Liver (tissue), 3 donors: ENCODE data around the gene PGPEP1.

Source experiments
- ATF3 ChIP-seq: IDR thresholded peaks from 2 replicates; pipeline ENCODE4 v1.6.1; 2016; ENCODE audit warnings: antibody characterized with exemption
- CTCF ChIP-seq: fragments of 150-350 bp; IDR thresholded peaks from 2 replicates; pipeline ENCODE4 v1.5.1; 2017; ENCODE audit warnings: improper control_type of control experiment, low read depth, low read length; ENCODE audit not compliant: missing input control
- EGR1 ChIP-seq, 2 donors: IDR thresholded peaks; 2 replicates each; pipeline ENCODE4 v1.6.1; 2016 to 2018; ENCODE audit warnings: antibody characterized with exemption in 2 of 2, low read depth in 2 of 2
- FOXA1 ChIP-seq: IDR thresholded peaks from 2 replicates; pipeline ENCODE4 v1.6.1; 2016; ENCODE audit warnings: antibody characterized with exemption
- GABPA ChIP-seq, 2 donors: IDR thresholded peaks in 1 of 2; conservative IDR thresholded peaks in 1 of 2; 2 replicates each; pipeline ENCODE4 v1.6.1; 2016; ENCODE audit warnings: antibody characterized with exemption in 2 of 2, mild to moderate bottlenecking in 1 of 2, moderate library complexity in 1 of 2
- MAX ChIP-seq: IDR thresholded peaks from 2 replicates; pipeline ENCODE4 v1.6.1; 2016; ENCODE audit warnings: antibody characterized with exemption
- RAD21 ChIP-seq, 2 donors: IDR thresholded peaks; 2 replicates each; pipeline ENCODE4 v1.6.1; 2016; ENCODE audit warnings: antibody characterized with exemption in 2 of 2, mild to moderate bottlenecking in 2 of 2
- REST ChIP-seq: IDR thresholded peaks from 2 replicates; pipeline ENCODE4 v1.6.1; 2016; ENCODE audit warnings: antibody characterized with exemption, mild to moderate bottlenecking
- SP1 ChIP-seq: IDR thresholded peaks from 2 replicates; pipeline ENCODE4 v1.6.1; 2018; ENCODE audit warnings: antibody characterized with exemption, mild to moderate bottlenecking
- TAF1 ChIP-seq: conservative IDR thresholded peaks from 2 replicates; pipeline ENCODE4 v1.6.1; 2016; ENCODE audit warnings: antibody characterized with exemption, mild to moderate bottlenecking
- YY1 ChIP-seq: IDR thresholded peaks from 2 replicates; pipeline ENCODE4 v1.6.1; 2016; ENCODE audit warnings: antibody characterized with exemption, mild to moderate bottlenecking
- donor health status: healthy.
- donor health status: healthy.

- TF ChIP-seq REST = no peak
- TF ChIP-seq CTCF = no peak
- TF ChIP-seq RAD21 (IDR thresholded peaks at IDR 0.05) = no peak
- no peak for TF ChIP-seq SP1
- no peak for TF ChIP-seq YY1
- TF ChIP-seq GABPA (IDR thresholded peaks at IDR 0.05 in 1 of 2, conservative IDR thresholded peaks at IDR 0.05 in 1 of 2) = no peak
- TF ChIP-seq ATF3 = no peak
- TF ChIP-seq MAX = no peak
- no peak for TF ChIP-seq FOXA1
- TF ChIP-seq EGR1 (IDR thresholded peaks at IDR 0.05; ENCODE audit: low read depth in 2 of 2) = no peak
- no peak for TF ChIP-seq TAF1
Measured at GRCh38 chr19:18397242-18398202, 57.1 kb downstream of the PGPEP1 start, which contains the start of gene LRRC25.
